HG02885 (cell line): ENCODE results near the gene SCN4A.
"Not testable (repeated sequence)": the region's sequence is repeated elsewhere in the genome, so short reads cannot be mapped to it uniquely, and the experiment has no call there.

Source experiments
- ATAC-seq: cut with Tn5 transposase; IDR thresholded peaks from one replicate; pipeline ENCODE4 v1.9.1; 2021; ENCODE audit warnings: mild to moderate bottlenecking; ENCODE audit not compliant: unreplicated experiment, poor library complexity

SCN4A gene

GRCh38 chr17:63972796-63973195 is at the start of gene SCN4A:
SCN4A (minus strand) TSS chr17:63972918; CDS start chr17:63972841, 77 bp downstream.
- ATAC-seq, result no peak

- ATAC-seq, result peak; percentile 69
Observed at GRCh38 chr17:64020056-64020766, 47.5 kb upstream of the SCN4A start, which contains the start of gene ICAM2. ICAM2 (minus strand) TSS chr17:64020633; CDS start chr17:64006691, 13,942 bp downstream.

- peak; percentile 3 for ATAC-seq
Observed at GRCh38 chr17:64019551-64019961, 46.8 kb upstream of the SCN4A start.

GRCh38 chr17:64017381-64017980 is 44.8 kb upstream of the SCN4A start:
- no peak for ATAC-seq

GRCh38 chr17:64016974-64017373 is 44.3 kb upstream of the SCN4A start:
- no peak for ATAC-seq

GRCh38 chr17:64016231-64016784 is 43.6 kb upstream of the SCN4A start:
- ATAC-seq, result no peak

- ATAC-seq, result no peak
Observed at GRCh38 chr17:64015447-64015846, 42.7 kb upstream of the SCN4A start.

GRCh38 chr17:64009571-64010402 is 37.1 kb upstream of the SCN4A start:
- ATAC-seq, result no peak

GRCh38 chr17:64008830-64009229 is 36.1 kb upstream of the SCN4A start:
- no peak for ATAC-seq

- no peak for ATAC-seq
Observed at GRCh38 chr17:64008346-64008745, 35.6 kb upstream of the SCN4A start.

- ATAC-seq, result no peak
Observed at GRCh38 chr17:64007838-64008282, 35.1 kb upstream of the SCN4A start.

GRCh38 chr17:64007089-64007837 is 34.5 kb upstream of the SCN4A start:
- ATAC-seq, result not testable (repeated sequence)

- ATAC-seq, result no peak
Observed at GRCh38 chr17:64006361-64007088, 33.8 kb upstream of the SCN4A start.

GRCh38 chr17:64005734-64006167 is 33.0 kb upstream of the SCN4A start:
- no peak for ATAC-seq

GRCh38 chr17:64004903-64005733 is 32.4 kb upstream of the SCN4A start:
- no peak for ATAC-seq

- ATAC-seq, result no peak
Observed at GRCh38 chr17:64004218-64004770, 31.6 kb upstream of the SCN4A start.

GRCh38 chr17:64003526-64004121 is 30.9 kb upstream of the SCN4A start:
- ATAC-seq, result no peak
